Measurements from ENCODE around the gene ITGB7.

The ITGB7 gene, protein sequence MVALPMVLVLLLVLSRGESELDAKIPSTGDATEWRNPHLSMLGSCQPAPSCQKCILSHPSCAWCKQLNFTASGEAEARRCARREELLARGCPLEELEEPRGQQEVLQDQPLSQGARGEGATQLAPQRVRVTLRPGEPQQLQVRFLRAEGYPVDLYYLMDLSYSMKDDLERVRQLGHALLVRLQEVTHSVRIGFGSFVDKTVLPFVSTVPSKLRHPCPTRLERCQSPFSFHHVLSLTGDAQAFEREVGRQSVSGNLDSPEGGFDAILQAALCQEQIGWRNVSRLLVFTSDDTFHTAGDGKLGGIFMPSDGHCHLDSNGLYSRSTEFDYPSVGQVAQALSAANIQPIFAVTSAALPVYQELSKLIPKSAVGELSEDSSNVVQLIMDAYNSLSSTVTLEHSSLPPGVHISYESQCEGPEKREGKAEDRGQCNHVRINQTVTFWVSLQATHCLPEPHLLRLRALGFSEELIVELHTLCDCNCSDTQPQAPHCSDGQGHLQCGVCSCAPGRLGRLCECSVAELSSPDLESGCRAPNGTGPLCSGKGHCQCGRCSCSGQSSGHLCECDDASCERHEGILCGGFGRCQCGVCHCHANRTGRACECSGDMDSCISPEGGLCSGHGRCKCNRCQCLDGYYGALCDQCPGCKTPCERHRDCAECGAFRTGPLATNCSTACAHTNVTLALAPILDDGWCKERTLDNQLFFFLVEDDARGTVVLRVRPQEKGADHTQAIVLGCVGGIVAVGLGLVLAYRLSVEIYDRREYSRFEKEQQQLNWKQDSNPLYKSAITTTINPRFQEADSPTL

DNA sequence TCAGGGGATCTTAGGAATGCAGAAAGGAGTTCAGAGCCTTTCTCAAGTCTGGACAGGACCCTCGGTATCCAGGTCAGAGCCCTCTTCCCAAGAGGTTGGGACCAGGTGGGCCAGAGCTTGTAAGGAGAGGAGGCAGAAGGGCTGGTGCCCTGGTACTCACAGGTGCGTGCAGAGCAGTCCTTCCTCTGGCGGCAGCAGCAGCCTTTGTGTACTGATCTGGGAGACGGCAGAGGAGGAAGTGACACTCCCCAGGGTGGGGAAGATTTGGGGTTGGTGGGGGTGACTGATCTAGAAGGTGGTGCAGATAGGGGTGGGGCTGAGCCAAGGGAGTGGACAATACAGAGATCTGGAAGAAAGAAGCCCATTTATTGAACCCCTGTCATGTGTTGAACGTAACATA, at the start of gene ITGB7:
Gene ITGB7, minus strand, starts transcription at position 210 of the 400 bp plus-strand sequence. CDS start 6,808 bp downstream, outside the sequence.
- DNase-seq: no peak

- no peak for DNase-seq
Observed at GRCh38 chr12:53255996-53256395, 48.9 kb upstream of the ITGB7 start.

DNA sequence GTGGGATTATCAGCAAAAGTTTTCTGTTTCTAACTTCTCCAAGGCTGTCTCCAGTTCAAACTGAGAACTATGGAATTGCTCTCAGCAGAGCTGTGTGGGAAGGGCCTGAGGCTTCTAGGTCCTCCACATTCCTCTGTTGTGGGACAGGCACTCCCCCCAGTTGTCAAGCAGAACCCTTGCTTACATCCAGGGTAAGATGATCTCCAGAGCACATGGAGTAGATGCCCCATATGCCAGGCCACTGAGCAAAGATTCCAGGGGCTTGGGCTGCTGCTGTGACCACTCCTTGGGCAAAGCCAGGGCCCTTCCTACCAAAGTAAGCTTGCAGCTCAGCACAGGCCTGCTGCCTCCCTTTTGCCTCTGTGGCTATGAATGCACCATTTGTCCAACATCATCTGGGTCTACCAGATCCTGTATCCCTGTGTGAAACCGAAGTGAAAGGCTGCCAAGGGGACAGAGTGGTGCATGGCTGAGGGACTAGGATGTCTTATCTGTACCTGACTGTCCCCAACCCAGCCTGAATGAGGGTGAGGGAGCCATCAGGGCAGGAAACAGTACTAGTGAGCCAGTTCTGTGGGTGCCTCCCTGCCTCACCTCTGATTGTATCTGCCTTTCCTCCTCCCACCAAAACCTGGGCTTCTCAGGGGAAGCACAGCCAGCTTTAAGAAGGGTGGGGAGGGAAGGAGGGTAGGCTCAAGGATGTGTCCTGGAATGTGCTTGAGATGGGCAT, 47.9 kb upstream of the ITGB7 start:
- DNase-seq: no peak

- no peak for DNase-seq
Observed at GRCh38 chr12:53253298-53253697, 46.2 kb upstream of the ITGB7 start.

DNA sequence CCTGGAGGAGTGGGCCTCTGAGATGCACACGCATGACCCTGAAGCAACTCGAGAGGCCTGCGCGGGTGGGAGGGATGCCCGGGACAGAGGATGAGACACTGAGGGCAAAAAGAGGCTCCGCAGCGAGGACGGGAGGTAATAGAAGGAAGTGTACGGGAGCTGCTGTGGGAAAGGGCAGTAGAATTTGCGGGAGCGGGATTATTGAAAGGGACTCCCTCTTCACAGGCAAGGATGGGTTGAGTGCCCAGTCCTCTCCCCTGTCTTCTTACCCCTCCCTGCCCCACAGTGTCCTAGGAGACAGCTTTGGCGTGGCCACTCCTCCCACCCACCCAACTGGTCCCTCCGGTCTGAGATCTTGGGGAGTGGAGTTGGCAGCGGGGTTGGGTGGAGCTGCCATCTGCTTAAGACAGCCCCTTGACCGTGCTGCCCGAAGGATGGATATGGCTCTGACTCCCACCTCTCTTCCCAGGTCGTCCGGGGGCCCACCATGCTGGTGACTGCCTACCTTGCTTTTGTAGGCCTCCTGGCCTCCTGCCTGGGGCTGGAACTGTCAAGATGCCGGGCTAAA, 45.4 kb upstream of the ITGB7 start:
- no peak for DNase-seq

DNA sequence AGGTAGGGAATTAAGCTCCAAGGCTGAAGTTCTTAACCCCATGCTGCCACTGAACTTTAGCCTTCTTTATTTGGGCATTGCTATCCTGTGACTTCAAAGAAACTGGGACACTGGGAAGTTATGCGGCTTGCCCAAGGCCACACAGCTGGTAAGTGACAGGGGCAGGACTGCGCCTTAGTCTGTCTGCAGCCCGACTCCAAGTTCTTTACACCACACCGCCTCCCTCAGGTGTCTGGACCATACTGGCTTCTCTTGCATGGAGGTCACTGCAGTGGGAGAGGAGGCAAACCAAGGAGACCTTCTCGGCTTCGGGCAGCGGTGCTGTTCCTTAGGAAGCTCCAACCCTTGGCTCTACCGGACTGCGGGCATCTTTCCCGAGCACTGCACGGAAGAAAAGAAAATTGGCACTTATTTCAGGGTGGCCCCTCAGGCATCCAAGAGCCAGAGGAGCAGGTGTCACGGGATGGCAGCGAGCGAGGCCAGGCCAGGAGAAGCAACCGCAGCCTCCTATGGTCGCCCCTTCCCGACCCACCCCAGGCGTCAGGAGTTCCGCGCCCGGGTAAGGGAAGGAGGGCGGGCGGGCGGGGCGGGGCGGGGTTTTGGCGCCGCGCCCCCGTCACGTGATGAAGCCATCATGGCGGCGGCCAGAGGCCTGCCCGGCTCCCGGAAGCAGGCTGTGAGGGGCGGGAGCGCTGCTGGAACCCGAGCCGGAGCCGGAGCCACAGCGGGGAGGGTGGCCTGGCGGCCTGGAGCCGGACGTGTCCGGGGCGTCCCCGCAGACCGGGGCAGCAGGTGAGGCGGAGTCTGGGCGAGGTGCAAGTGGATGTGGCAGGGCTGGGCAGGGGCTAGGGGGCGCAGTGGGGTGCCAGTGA, 44.7 kb upstream of the ITGB7 start:
- peak; percentile 40 for DNase-seq

DNA sequence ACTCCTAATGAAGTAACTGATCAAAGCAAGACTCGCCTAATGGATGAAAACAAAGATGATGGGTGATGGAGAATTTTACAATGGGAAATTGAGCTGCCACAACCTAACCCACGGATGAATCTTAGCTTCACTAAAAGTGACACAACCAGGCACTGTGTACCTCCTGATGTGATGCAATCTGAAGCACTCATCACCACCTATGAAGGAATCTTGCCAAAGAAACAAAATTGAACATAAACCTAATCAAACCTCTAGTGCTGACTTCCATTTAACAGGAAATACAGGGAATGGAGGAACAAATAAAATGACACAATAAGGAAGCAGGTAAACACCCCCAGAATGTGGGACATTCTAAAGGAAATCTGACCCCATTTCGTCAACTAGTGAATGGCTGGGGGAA, 38.2 kb upstream of the ITGB7 start:
- DNase-seq: no peak

GRCh38 chr12:53244337-53244736, 37.3 kb upstream of the ITGB7 start:
- DNase-seq: no peak

DNA sequence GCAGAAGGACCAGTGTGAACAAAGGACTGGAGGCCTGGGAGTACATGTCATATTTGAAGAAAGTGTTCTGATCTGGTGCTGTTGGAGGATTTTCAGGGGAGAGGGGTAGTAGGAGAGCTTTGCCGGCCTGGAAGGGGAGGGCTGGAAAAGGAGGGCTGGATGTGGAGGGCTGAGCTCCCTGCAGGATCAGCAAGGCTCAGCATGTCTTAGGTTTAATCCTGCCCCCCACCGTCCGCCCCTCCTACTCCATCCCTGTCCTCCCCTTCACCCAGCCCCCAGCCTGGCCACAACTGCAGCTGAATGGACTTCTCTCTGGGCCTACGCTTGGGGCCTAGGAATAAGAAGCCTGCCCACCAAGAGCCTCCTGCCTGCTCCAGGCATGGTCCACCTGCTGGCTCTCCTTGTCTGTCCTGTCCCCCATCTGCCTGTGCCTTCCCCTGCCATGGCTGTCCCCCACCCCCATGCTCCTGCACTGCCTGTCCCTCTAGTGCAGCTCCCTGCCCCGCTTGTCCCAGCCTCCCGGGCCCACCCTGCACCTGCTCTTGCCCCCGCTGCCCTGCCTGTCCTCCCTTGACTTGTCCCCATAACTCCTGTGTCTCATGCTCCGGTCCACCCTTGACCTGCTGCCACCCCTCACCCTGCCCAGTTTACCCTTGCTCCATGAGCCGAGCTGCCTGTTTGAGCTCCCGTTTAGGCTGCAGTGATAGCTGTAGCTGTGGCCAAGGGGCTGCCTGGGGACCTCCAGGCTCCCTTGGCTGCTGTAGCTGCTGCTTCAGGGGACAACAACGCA, 34.8 kb upstream of the ITGB7 start:
- DNase-seq: no peak

- no peak for DNase-seq
Observed at GRCh38 chr12:53239643-53240258, 32.7 kb upstream of the ITGB7 start.

GRCh38 chr12:53236443-53237111, 29.5 kb upstream of the ITGB7 start:
- no peak for DNase-seq

DNA sequence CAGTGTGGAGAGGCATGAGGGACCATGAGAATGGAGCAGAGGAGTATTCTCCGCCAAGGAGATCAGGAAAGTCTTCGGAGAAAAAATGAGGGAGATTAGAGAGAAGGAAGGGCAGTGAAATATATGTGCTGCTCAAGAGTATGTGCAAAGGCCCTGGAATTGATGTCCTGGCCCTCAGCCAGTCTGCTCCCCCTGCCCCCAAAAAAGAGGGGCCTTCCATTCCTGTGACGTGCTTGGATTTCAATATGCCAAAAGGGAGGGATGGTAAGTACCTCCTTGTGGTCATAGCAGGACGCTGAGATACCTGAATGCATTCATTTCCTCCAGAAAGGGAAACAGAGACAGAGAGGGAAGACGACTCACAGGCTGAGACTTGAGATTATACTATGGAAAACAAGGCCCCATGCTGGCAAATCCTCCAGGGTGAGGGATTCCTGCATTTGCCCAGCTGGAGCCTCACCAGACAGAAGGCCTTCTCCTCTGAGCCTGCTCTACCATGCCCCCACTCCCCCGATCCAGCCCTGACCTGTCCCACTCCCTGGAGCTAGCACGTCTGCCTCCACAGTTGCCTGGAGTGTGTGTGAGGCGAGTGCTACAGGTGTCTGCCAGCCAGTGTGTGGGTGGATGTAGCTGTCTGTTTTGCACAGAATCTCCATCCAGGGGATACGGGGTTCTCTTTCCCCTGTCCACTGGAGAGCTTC, 28.8 kb upstream of the ITGB7 start:
- DNase-seq: no peak

DNA sequence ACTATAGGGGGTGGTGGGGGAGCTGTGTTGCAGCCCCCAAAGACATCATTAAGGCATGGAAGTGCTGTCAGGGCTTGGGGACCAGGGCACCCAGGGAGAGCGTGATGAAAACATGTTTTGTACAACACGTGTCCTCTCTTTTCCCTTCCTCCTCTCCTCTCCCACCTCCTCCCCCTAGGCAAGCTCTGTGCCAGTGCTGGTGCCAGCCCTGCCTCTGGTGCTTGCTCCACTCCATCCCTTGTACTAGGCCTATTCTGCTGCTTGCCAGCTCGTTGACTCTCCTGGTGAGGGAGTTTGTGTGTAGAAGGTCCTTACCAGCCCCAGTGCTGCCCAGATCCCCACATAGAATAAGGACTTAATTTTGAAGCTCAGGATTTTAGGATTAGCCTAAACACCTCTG, 28.1 kb upstream of the ITGB7 start:
- no peak for DNase-seq

DNA sequence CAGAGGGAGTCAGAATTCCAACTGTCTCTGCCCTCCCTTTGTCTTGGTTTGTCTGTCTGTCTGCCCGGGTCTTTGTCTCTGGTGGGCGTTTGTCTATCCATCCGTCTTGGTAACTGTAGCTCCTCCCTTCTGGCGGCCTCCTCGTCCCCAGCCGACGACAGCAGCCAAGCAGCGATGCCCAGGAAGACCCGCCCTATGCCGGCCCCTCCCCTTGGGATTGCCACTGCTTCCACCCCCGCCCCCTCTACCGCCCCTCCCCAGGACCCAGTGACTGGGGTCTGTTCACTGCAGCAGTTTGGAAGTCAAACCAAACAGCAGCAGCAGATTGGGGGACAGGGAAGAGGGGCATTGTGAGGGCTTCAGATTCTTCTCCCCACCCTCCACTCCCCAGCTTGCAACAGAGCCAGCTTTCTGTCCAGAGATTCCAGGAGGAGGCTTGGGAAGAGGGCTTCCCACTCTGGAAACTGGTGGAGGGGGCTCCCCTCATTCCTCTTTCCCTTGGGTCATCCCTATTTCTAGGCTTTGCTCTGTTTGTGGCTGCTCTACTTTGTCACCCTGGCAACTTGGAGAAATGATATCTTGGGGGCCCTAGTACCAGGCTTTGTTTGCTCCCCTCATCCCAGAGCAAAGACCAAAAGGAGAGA, 27.3 kb upstream of the ITGB7 start:
- no peak for DNase-seq

GRCh38 chr12:53233671-53234121, 26.6 kb upstream of the ITGB7 start:
- no peak for DNase-seq

- no peak for DNase-seq
Observed at GRCh38 chr12:53232646-53233461, 25.8 kb upstream of the ITGB7 start.

GRCh38 chr12:53231921-53232645, 25.0 kb upstream of the ITGB7 start, which contains the start of gene RARG:
Gene RARG (minus strand): TSS chr12:53232209. CDS start chr12:53227545, 4,664 bp downstream.
- no peak for DNase-seq

GRCh38 chr12:53231671-53231920, 24.5 kb upstream of the ITGB7 start:
- no peak for DNase-seq

Measured in NCI-H1092 (cell line).